ENCODE measurements around the gene KLK3.

DNA sequence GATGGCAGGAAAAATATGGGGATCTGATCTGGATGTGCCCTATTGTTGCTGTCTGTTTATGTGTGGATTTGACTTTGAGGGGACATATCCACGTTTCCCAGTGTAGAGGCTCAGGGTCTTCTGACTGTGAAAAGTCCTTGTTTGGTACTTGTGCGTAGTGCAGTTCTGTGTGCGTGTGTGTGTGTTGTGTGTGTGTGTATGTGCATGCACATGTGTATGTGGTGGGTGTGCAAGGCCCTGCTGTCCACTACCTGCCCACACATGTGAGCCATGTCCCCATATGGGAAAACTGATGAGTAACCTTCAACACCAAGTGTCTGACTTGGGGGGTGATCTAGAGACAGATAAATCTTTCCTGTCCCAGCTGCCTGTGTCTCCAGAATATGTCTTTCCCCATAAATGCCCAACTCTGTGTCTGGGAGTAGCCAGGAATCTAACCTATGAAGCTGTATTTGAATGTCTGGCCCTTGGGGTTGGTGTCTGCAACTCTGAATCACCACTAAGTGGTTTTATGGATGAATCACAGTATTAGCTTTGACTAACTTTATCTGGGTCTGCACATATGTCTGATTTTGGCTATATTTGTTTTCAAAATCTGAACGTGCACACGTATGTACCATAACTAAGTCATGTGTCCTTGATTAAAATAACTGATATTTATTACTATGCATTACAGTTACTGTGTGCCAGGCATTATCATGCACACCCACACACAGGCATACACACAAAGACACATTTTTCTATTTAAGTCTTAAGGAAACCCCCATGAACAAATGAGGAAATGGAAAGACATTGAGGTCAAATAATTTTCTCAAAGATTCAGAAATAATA lies 35.9 kb downstream of the KLK3 start:
- TF ChIP-seq, protein P1, sequence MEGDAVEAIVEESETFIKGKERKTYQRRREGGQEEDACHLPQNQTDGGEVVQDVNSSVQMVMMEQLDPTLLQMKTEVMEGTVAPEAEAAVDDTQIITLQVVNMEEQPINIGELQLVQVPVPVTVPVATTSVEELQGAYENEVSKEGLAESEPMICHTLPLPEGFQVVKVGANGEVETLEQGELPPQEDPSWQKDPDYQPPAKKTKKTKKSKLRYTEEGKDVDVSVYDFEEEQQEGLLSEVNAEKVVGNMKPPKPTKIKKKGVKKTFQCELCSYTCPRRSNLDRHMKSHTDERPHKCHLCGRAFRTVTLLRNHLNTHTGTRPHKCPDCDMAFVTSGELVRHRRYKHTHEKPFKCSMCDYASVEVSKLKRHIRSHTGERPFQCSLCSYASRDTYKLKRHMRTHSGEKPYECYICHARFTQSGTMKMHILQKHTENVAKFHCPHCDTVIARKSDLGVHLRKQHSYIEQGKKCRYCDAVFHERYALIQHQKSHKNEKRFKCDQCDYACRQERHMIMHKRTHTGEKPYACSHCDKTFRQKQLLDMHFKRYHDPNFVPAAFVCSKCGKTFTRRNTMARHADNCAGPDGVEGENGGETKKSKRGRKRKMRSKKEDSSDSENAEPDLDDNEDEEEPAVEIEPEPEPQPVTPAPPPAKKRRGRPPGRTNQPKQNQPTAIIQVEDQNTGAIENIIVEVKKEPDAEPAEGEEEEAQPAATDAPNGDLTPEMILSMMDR (IDR thresholded peaks at IDR 0.05; ENCODE audit: poor library complexity): no peak
- TF ChIP-seq EZH2 (IDR thresholded peaks at IDR 0.05; ENCODE audit: borderline replicate concordance): no peak

All from hepatocyte (in vitro differentiated cells).